Tibial nerve (tissue), 4 donors: ENCODE results near the gene IRF8. TPM values are rescaled to one million over a fixed set of nuclear protein-coding genes. Genes with fewer than 3 reads are reported as not detected.

Source experiments
- DNase-seq, 2 donors: peaks; one replicate each; pipeline ENCODE4 v3.0.0-alpha.2; 2019; ENCODE audit warnings: low spot score in 2 of 2
- H3K27ac ChIP-seq, 4 donors: fragments of 200-600 bp; sonication (generic) in 3 of 4; one replicate each; pipeline ENCODE4 v1.5.1; 2017 to 2019; ENCODE audit warnings: mild to moderate bottlenecking in 1 of 4
- H3K27me3 ChIP-seq, 2 donors: fragments of 200-600 bp; sonication (generic) in 1 of 2; one replicate each; pipeline versions ENCODE4 v1.5.1 to v1.6.0; 2017 to 2019
- H3K36me3 ChIP-seq, 3 donors: fragments of 200-600 bp; sonication (generic); one replicate each; pipeline ENCODE4 v1.5.1; 2018 to 2019
- H3K4me1 ChIP-seq, 4 donors: fragments of 200-600 bp; sonication (generic) in 3 of 4; one replicate each; pipeline ENCODE4 v1.5.1; 2017 to 2019
- H3K4me3 ChIP-seq, 4 donors: fragments of 200-600 bp; sonication (generic) in 3 of 4; one replicate each; pipeline ENCODE4 v1.5.1; 2017 to 2019; ENCODE audit warnings: mild to moderate bottlenecking in 1 of 4, moderate library complexity in 1 of 4
- H3K9me3 ChIP-seq, 4 donors: fragments of 200-600 bp; sonication (generic) in 3 of 4; one replicate each; pipeline ENCODE4 v1.5.1; 2017 to 2019
- CTCF ChIP-seq, 5 experiments: fragments of 200-600 bp in 3 of 5; fragments of 450-650 bp in 2 of 5; sonication (generic) in 3 of 5; IDR thresholded peaks; one replicate each; pipeline ENCODE4 v1.5.1; 2016 to 2019; ENCODE audit warnings: antibody characterized with exemption in 5 of 5, mild to moderate bottlenecking in 3 of 5, moderate library complexity in 2 of 5
- EP300 ChIP-seq, 2 donors: sonication (generic); formaldehyde crosslinking; IDR thresholded peaks; one replicate each; pipeline ENCODE4 v1.6.1; 2017; ENCODE audit warnings: antibody characterized with exemption in 2 of 2, mild to moderate bottlenecking in 1 of 2
- POLR2A ChIP-seq, 2 donors: fragments of 450-650 bp; IDR thresholded peaks; one replicate each; pipeline ENCODE4 v1.6.1; 2017; ENCODE audit warnings: antibody characterized with exemption in 2 of 2, mild to moderate bottlenecking in 2 of 2, moderate library complexity in 2 of 2
- WGBS, 2 donors: methylation state at CpG; one replicate each; pipeline ENCODE4 v1.1.5; 2018; 5-methylcytosine and 5-hydroxymethylcytosine counted together
- total RNA-seq, 4 donors: library from RNA; depleted of rRNA; stranded (reverse); fragments of >200 nt; gene quantifications; one replicate each; pipeline ENCODE4 v1.1.0, GENCODE V29; 2016

The IRF8 gene
- total RNA-seq, 4 donors from 2014 or later: 20.5 to 30.3 (median 22.7) TPM

GRCh38 chr16:85862476-85863383 lies 36.2 kb upstream of the IRF8 start:
- WGBS, 2 donors: 89 to 91% methylated on average over 19 of the region's 19 CpGs
- Histone ChIP-seq H3K27me3 (no peaks in the 10 kb centered on the region), H3K36me3 (no peaks in the 10 kb centered on the region), H3K4me3 (no peak overlapping the region), H3K4me1 (peaks cover 0 to 5% (median 0%) of the 10 kb centered on the region in 4 donors), H3K9me3 (peaks cover 0 to 10% (median 3%) of the 10 kb centered on the region in 4 donors), H3K27ac (no peak overlapping the region)
- no peak for TF ChIP-seq EP300 (IDR thresholded peaks at IDR 0.05)
- no peak for TF ChIP-seq CTCF (IDR thresholded peaks at IDR 0.05)
- no peak for TF ChIP-seq POLR2A (IDR thresholded peaks at IDR 0.05)
- DNase-seq: no peak

DNA sequence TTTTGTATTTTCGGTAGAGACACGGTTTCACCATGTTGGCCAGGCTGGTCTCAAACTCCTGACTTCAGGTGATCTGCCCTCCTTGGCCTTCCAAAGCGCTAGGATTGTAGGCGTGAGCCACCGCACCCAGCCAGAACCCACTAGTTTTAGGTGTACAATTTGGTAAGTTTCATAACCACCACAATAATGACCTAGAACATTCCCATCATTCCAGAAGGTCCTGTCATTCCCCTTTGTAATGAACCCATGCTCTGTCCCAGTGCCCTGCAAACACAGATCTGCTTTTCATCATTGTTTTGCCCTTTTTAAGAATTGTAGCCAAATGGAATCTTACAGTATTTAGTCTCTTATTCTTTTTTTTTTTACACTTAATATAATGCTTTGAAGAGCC lies 35.6 kb upstream of the IRF8 start:
- Histone ChIP-seq H3K27ac (no peak overlapping the region), H3K36me3 (no peaks in the 10 kb centered on the region), H3K9me3 (peaks cover 0 to 13% (median 3%) of the 10 kb centered on the region in 4 donors), H3K4me1 (peaks cover 0 to 5% (median 0%) of the 10 kb centered on the region in 4 donors), H3K4me3 (no peak overlapping the region), H3K27me3 (no peaks in the 10 kb centered on the region)
- TF ChIP-seq CTCF (IDR thresholded peaks at IDR 0.05) (no peak), EP300 (IDR thresholded peaks at IDR 0.05) (no peak), POLR2A (IDR thresholded peaks at IDR 0.05) (no peak)
- DNase-seq: no peak
- 76 to 87% methylated on average over 5 of the region's 5 CpGs for WGBS, 2 donors

GRCh38 chr16:85864965-85865364 lies 34.0 kb upstream of the IRF8 start:
- no peak for TF ChIP-seq EP300 (IDR thresholded peaks at IDR 0.05)
- no peak for TF ChIP-seq POLR2A (IDR thresholded peaks at IDR 0.05)
- TF ChIP-seq CTCF (IDR thresholded peaks at IDR 0.05): no peak
- H3K9me3 ChIP-seq: peaks cover 0 to 16% (median 3%) of the 10 kb centered on the region in 4 donors
- 96 to 97% methylated on average over 1 of the region's 1 CpG for WGBS, 2 donors
- H3K4me3 ChIP-seq: no peak overlapping the region
- H3K27ac ChIP-seq: no peak overlapping the region
- no peak for DNase-seq
- H3K36me3 ChIP-seq: no peaks in the 10 kb centered on the region
- H3K4me1 ChIP-seq: peaks cover 0 to 3% (median under 1%) of the 10 kb centered on the region in 4 donors
- no peaks in the 10 kb centered on the region for H3K27me3 ChIP-seq

DNA sequence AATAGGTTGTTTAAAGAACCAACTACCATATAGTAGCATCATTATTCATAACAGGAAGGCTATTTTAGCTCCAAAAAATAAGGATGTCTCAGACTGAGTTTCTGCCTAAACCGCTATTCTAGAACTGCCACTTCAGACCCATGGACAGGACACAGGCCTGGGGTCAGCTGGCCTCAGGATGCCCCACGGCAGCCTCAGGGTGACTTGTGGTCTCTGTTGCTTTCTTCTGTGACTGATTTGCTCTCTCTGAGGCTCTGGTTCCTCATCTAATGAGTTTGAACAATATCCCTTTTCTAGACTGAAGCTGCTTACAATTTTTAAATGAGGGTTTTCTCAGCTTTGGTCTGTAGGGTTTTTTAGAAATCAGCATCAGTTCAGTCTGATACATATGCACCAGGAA lies 31.8 kb upstream of the IRF8 start:
- WGBS, 2 donors: 65% methylated on average over 2 of the region's 2 CpGs
- no peak for TF ChIP-seq CTCF (IDR thresholded peaks at IDR 0.05)
- TF ChIP-seq POLR2A (IDR thresholded peaks at IDR 0.05): no peak
- TF ChIP-seq EP300 (IDR thresholded peaks at IDR 0.05): no peak
- no peaks in the 10 kb centered on the region for H3K27me3 ChIP-seq
- H3K27ac ChIP-seq: no peak overlapping the region
- no peaks in the 10 kb centered on the region for H3K36me3 ChIP-seq
- H3K4me3 ChIP-seq: no peak overlapping the region
- H3K4me1 ChIP-seq: peaks cover 0 to 9% (median 3%) of the 10 kb centered on the region in 4 donors
- H3K9me3 ChIP-seq: peaks cover 0 to 16% (median 3%) of the 10 kb centered on the region in 4 donors
- no peak for DNase-seq

GRCh38 chr16:85868495-85868894 lies 30.5 kb upstream of the IRF8 start:
- DNase-seq: no peak
- WGBS, 2 donors: 83 to 90% methylated on average over 8 of the region's 8 CpGs
- Histone ChIP-seq H3K4me3 (no peak overlapping the region), H3K9me3 (peaks cover 0 to 16% (median 3%) of the 10 kb centered on the region in 4 donors), H3K4me1 (peaks cover 0 to 9% (median 3%) of the 10 kb centered on the region in 4 donors), H3K27me3 (no peaks in the 10 kb centered on the region), H3K27ac (no peak overlapping the region), H3K36me3 (no peaks in the 10 kb centered on the region)
- TF ChIP-seq EP300 (IDR thresholded peaks at IDR 0.05) (no peak), POLR2A (IDR thresholded peaks at IDR 0.05) (no peak), CTCF (IDR thresholded peaks at IDR 0.05) (no peak)
